Loucy (cell line): Measurements from ENCODE around the gene BACE2.

Experiments used
- H2AFZ ChIP-seq: fragments of 200-600 bp; sonication (generic); 2 replicates; pipeline ENCODE4 v1.6.0; 2016; ENCODE audit warnings: antibody characterized with exemption, mild to moderate bottlenecking, low read length, moderate library complexity
- H3F3A ChIP-seq: fragments of 200-600 bp; 2 replicates; pipeline ENCODE4 v1.6.0; 2016; ENCODE audit warnings: antibody characterized with exemption, low read depth, mild to moderate bottlenecking
- H3K27me3 ChIP-seq: fragments of 200-600 bp; sonication (generic); 2 replicates; pipeline ENCODE4 v1.6.1; 2014; ENCODE audit warnings: low read length, mild to moderate bottlenecking; ENCODE audit not compliant: insufficient read depth, poor library complexity, severe bottlenecking
- H3K36me3 ChIP-seq: fragments of 200-600 bp; sonication (generic); 2 replicates; pipeline ENCODE4 v1.6.1; 2016; ENCODE audit warnings: low read length; ENCODE audit not compliant: insufficient read depth
- H3K4me1 ChIP-seq: fragments of 200-600 bp; sonication (generic); 2 replicates; pipeline ENCODE4 v1.5.1; 2014; ENCODE audit warnings: low read length, mild to moderate bottlenecking; ENCODE audit not compliant: insufficient read depth, poor library complexity, severe bottlenecking
- H3K4me2 ChIP-seq: fragments of 200-600 bp; sonication (generic); 2 replicates; pipeline ENCODE4 v1.6.0; 2014; ENCODE audit warnings: antibody characterized with exemption, low read length, low read depth, mild to moderate bottlenecking; ENCODE audit not compliant: poor library complexity, severe bottlenecking
- H3K4me3 ChIP-seq: fragments of 200-600 bp; sonication (generic); 2 replicates; pipeline ENCODE4 v1.5.1; 2014; ENCODE audit warnings: low read length, mild to moderate bottlenecking, mixed read lengths; ENCODE audit not compliant: poor library complexity, severe bottlenecking
- H3K79me2 ChIP-seq: fragments of 200-600 bp; sonication (generic); 2 replicates; pipeline ENCODE4 v1.6.1; 2014; ENCODE audit warnings: low read length; ENCODE audit not compliant: insufficient read depth
- H3K9ac ChIP-seq: fragments of 200-600 bp; sonication (generic); 2 replicates; pipeline ENCODE4 v1.6.0; 2014; ENCODE audit warnings: mild to moderate bottlenecking, low read depth, low read length, moderate library complexity; ENCODE audit not compliant: poor library complexity, severe bottlenecking
- H3K9me2 ChIP-seq: fragments of 200-600 bp; sonication (generic); replicated peaks from 2 replicates; pipeline ENCODE4 v1.6.1; 2016; ENCODE audit warnings: low read depth, low read length, mixed read lengths
- H3K9me3 ChIP-seq: fragments of 200-600 bp; sonication (generic); 2 replicates; pipeline ENCODE4 v1.6.1; 2014; ENCODE audit warnings: mild to moderate bottlenecking, antibody characterized with exemption, low read length, low read depth; ENCODE audit not compliant: insufficient read depth
- H4K20me1 ChIP-seq: fragments of 200-600 bp; sonication (generic); 2 replicates; pipeline ENCODE4 v1.6.0; 2014; ENCODE audit warnings: antibody characterized with exemption, low read length, mild to moderate bottlenecking; ENCODE audit not compliant: insufficient read depth, poor library complexity, severe bottlenecking
- EZH2phosphoT487 ChIP-seq: fragments of 200-600 bp; IDR thresholded peaks from 2 replicates; pipeline ENCODE4 v1.6.1; 2018; ENCODE audit warnings: antibody characterized with exemption, mild to moderate bottlenecking, moderate library complexity, borderline replicate concordance
- TF ChIP-seq, protein P1 (sequence below): fragments of 200-600 bp; sonication (generic); conservative IDR thresholded peaks from 2 replicates; pipeline ENCODE4 v1.5.1; 2014; ENCODE audit warnings: mild to moderate bottlenecking, antibody characterized with exemption, low read length

The BACE2 gene

DNA sequence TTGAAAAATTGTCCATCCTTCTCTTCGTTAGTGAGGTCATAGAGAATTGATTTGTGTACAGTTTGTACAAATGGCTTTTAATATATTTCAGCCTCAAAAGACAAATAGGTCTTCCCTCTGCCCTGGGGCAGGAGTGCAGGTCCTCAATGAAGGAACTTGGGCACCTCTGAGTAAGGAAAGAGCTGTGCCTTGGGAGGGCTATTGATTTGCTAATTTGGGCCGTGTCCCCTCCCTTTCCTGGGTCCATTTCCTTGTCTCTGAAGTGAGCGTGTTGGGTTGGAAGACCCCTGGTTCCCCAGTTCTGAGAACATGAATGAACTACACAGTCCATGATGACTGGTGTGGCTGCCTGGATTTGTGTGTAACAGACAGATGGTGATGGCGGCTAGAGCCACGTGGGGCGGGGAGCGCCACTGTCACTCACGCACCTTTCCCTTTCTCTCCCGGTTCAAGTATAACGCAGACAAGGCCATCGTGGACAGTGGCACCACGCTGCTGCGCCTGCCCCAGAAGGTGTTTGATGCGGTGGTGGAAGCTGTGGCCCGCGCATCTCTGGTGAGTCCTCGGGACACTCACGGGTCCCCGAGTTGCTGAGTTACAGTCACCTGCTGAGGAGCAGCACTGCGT is 77.7 kb downstream of the BACE2 start:
- no peaks in the 10 kb centered on the region for H3F3A ChIP-seq
- no peak overlapping the region for H3K4me3 ChIP-seq
- H3K36me3 ChIP-seq: no peaks in the 10 kb centered on the region
- no peaks in the 10 kb centered on the region for H3K9me3 ChIP-seq
- no peaks in the 10 kb centered on the region for H3K9me2 ChIP-seq
- H3K79me2 ChIP-seq: no peaks in the 10 kb centered on the region
- no peak overlapping the region for H3K9ac ChIP-seq
- no peaks in the 10 kb centered on the region for H4K20me1 ChIP-seq
- TF ChIP-seq, protein P1, sequence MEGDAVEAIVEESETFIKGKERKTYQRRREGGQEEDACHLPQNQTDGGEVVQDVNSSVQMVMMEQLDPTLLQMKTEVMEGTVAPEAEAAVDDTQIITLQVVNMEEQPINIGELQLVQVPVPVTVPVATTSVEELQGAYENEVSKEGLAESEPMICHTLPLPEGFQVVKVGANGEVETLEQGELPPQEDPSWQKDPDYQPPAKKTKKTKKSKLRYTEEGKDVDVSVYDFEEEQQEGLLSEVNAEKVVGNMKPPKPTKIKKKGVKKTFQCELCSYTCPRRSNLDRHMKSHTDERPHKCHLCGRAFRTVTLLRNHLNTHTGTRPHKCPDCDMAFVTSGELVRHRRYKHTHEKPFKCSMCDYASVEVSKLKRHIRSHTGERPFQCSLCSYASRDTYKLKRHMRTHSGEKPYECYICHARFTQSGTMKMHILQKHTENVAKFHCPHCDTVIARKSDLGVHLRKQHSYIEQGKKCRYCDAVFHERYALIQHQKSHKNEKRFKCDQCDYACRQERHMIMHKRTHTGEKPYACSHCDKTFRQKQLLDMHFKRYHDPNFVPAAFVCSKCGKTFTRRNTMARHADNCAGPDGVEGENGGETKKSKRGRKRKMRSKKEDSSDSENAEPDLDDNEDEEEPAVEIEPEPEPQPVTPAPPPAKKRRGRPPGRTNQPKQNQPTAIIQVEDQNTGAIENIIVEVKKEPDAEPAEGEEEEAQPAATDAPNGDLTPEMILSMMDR: no peak
- no peak for TF ChIP-seq EZH2phosphoT487
- no peaks in the 10 kb centered on the region for H3K27me3 ChIP-seq
- no peak overlapping the region for H3K4me2 ChIP-seq
- no peak overlapping the region for H2AFZ ChIP-seq
- no peaks in the 10 kb centered on the region for H3K4me1 ChIP-seq

DNA sequence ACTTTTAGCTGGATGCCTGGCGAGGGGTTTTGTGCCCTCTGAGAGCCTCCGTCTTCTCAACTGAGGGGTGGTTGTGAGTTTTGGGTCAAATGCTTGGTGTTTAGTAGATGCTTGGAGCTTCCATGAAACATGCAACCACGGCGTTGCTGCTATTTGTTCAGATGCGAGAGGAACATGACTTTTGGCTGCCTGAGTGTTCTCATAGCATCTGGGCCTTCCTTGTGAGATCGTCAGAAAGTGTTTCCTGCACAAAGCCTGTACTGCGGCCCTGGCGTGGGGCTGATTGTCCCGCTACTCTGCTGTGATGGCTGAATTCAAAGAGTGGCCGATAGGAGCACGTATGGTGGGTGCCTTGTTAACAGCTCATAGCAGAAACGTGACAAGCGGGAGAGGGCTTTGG is 78.8 kb downstream of the BACE2 start:
- TF ChIP-seq, protein P1: no peak
- TF ChIP-seq EZH2phosphoT487: no peak

DNA sequence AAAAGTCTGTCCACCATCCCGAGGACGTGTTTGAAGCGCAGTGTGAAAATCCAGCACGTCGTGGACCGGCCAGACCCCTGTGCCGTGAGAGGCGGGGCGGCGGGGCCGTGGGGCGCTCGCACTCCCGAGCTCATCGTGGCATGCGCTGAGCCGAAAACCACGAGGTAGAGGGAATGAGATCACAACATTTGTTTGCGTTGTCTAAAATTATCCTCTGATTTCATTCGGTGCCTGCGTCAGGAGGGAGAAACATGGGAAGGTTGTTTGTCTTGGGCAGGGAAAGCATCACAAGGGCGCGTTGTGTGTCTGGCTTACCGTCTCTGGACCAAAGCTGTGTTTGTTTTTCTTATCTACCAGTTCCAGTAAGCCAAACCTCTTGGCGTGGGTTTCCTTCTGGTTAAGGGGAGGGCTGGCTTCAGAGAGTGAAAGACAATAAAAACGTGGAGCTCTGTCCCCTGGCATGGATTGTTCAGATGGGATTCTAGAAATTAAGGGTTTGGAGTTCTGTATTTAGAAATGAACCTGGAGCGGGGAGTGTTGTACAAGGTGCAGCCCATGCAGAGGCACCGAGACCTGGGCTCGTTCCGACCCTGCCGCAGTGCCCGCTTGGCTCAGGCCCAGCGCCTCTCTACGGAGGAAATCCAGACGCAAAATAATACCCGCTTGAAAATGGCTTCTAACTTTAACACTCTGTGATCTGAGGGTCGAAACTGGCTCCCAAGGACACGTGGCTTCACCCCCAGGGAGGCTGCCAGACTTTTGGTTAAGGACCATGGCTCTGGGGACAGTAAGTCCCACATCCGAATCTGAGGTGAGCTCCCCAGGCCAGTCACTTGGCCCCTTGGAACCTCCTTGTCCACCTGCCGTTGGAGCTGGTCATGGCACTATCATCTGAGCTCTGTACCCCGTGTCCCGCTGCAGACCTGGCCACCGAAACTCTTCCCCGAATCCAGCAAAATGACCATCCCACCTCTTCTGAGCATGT is 79.9 kb downstream of the BACE2 start:
- Histone ChIP-seq H3F3A (no peaks in the 10 kb centered on the region), H3K36me3 (peaks cover 4% of the 10 kb centered on the region; the same call in 1 of the 2 replicates), H3K9ac (no peak overlapping the region), H3K27me3 (no peaks in the 10 kb centered on the region), H3K4me2 (no peak overlapping the region), H3K9me2 (no peaks in the 10 kb centered on the region), H3K79me2 (no peaks in the 10 kb centered on the region), H2AFZ (no peak overlapping the region), H3K9me3 (no peaks in the 10 kb centered on the region), H4K20me1 (no peaks in the 10 kb centered on the region), H3K4me1 (no peaks in the 10 kb centered on the region), H3K4me3 (no peak overlapping the region)
- TF ChIP-seq EZH2phosphoT487: no peak

More for the DNA sequence above, 78.8 kb downstream of the BACE2 start:
- Histone ChIP-seq H3F3A (no peaks in the 10 kb centered on the region), H3K79me2 (no peaks in the 10 kb centered on the region), H3K9me2 (no peaks in the 10 kb centered on the region), H3K9me3 (no peaks in the 10 kb centered on the region), H3K36me3 (no peaks in the 10 kb centered on the region), H3K27me3 (no peaks in the 10 kb centered on the region), H2AFZ (no peak overlapping the region), H3K4me2 (no peak overlapping the region), H3K9ac (no peak overlapping the region), H3K4me1 (no peaks in the 10 kb centered on the region), H3K4me3 (no peak overlapping the region), H4K20me1 (no peaks in the 10 kb centered on the region)
